Astrocyte (in vitro differentiated cells and primary cell): Measurements from ENCODE around the gene CLDN12.

ENCODE experiments used
- CTCF ChIP-seq: IDR thresholded peaks from 2 replicates; pipeline ENCODE4 v1.5.1; 2011; ENCODE audit warnings: low read depth, mild to moderate bottlenecking, inconsistent platforms, low read length, moderate library complexity; ENCODE audit not compliant: insufficient read depth
- EZH2 ChIP-seq: IDR thresholded peaks from 2 replicates; pipeline ENCODE4 v1.6.1; 2012; ENCODE audit warnings: mild to moderate bottlenecking, low read length, inconsistent platforms; ENCODE audit not compliant: insufficient read depth

DNA sequence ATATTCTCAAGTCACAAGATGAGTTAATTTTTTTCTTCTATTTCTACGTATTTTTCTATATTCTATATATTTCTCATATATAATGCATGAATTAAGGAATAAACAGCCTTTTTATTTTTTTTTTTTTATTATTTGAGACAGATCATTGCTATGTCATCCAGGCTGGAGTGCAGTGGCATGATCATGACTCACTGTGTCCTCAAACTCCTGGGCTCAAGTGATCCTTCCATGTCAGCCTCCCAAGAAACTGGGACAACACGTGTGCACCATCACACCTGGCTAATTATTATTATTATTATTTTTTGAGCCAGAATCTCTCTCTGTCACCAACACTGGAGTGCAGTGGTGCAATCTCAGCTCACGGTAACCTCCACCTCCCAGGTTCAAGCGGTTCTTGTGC lies 1.5 kb downstream of the CLDN12 start:
- TF ChIP-seq CTCF (no peak), EZH2 (no peak)
